Activated CD4-positive, alpha-beta T cell treated with anti-CD3 and anti-CD28 coated beads, Interleukin-2, Interleukin-4, amounts not matched to agents 100 ng/mL and 50 ng/mL, durations not matched to agents 16 hours and 8 hours (primary cell): Measurements from ENCODE around the gene ACOT7.

Source experiments
- DNase-seq: peaks from one replicate; pipeline ENCODE4 v3.0.0-alpha.2; 2020; ENCODE audit warnings: low spot score

The ACOT7 gene

GRCh38 chr1:6360517-6361070 lies 33.0 kb downstream of the ACOT7 start:
- no peak for DNase-seq

- DNase-seq = no peak
Observed at GRCh38 chr1:6360117-6360496, 33.5 kb downstream of the ACOT7 start.

- DNase-seq = peak; percentile 71
Observed at GRCh38 chr1:6359216-6360116, 34.1 kb downstream of the ACOT7 start.

GRCh38 chr1:6358757-6359201 lies 34.8 kb downstream of the ACOT7 start:
- DNase-seq = peak; percentile 71

GRCh38 chr1:6358144-6358624 lies 35.4 kb downstream of the ACOT7 start:
- DNase-seq = peak; percentile 24

GRCh38 chr1:6357243-6357936 lies 36.2 kb downstream of the ACOT7 start:
- DNase-seq = no peak

GRCh38 chr1:6355621-6356020 lies 37.9 kb downstream of the ACOT7 start:
- no peak for DNase-seq

GRCh38 chr1:6354659-6355317 lies 38.8 kb downstream of the ACOT7 start:
- no peak for DNase-seq

GRCh38 chr1:6353955-6354658 lies 39.5 kb downstream of the ACOT7 start:
- no peak for DNase-seq

- DNase-seq = no peak
Observed at GRCh38 chr1:6353619-6353954, 40.0 kb downstream of the ACOT7 start.

GRCh38 chr1:6352138-6352563 lies 41.4 kb downstream of the ACOT7 start:
- DNase-seq = no peak

GRCh38 chr1:6351480-6352137 lies 42.0 kb downstream of the ACOT7 start:
- DNase-seq = no peak

GRCh38 chr1:6350416-6351088 lies 43.0 kb downstream of the ACOT7 start:
- DNase-seq = no peak

- DNase-seq = no peak
Observed at GRCh38 chr1:6349254-6349943, 44.2 kb downstream of the ACOT7 start.

- DNase-seq = peak; percentile 59
Observed at GRCh38 chr1:6348511-6349191, 44.9 kb downstream of the ACOT7 start.

GRCh38 chr1:6347641-6348487 lies 45.7 kb downstream of the ACOT7 start:
- peak; percentile 58 for DNase-seq

GRCh38 chr1:6345460-6345859 lies 48.1 kb downstream of the ACOT7 start:
- DNase-seq = no peak

- DNase-seq = no peak
Observed at GRCh38 chr1:6345009-6345408, 48.6 kb downstream of the ACOT7 start.
